A673 (cell line): Measurements from ENCODE around the gene NEIL1. TPM values are rescaled to one million over a fixed set of nuclear protein-coding genes. Genes with fewer than 3 reads are reported as not detected.

Experiments used
- BruUV-seq: library from RNA; stranded (reverse); fragments of 400-500 nt; replicated peaks from 2 replicates; lab custom pipeline; 2021; lab: Mats Ljungman, UMichigan
- CTCF ChIA-PET: fragments of 300-600 bp; sonication (Branson Sonifier 250); formaldehyde crosslinking; loops from one replicate; lab custom pipeline; 2022; ENCODE audit warnings: antibody characterized with exemption; lab: Charles Lee
- POLR2A ChIA-PET: fragments of 300-600 bp; sonication (Branson Sonifier 250); formaldehyde crosslinking; loops from one replicate; lab custom pipeline; 2022; ENCODE audit warnings: antibody characterized with exemption; ENCODE audit not compliant: low non-redundant PET; lab: Charles Lee
- DNase-seq: peaks from one replicate; pipeline ENCODE4 v3.0.0-alpha.2; 2015; ENCODE audit warnings: low spot score
- H3K27ac ChIP-seq: fragments of 200-600 bp; sonication (generic); 2 replicates; pipeline ENCODE4 v1.5.1; 2016; ENCODE audit warnings: mixed run types, low read depth, mild to moderate bottlenecking, mixed read lengths, antibody characterized with exemption, low read length; ENCODE audit not compliant: poor library complexity, severe bottlenecking
- H3K27me3 ChIP-seq: fragments of 200-600 bp; sonication (generic); replicated peaks from 2 replicates; pipeline ENCODE4 v1.6.1; 2017; ENCODE audit warnings: mixed run types, low read depth, mild to moderate bottlenecking, mixed read lengths, antibody characterized with exemption, low read length; ENCODE audit not compliant: insufficient read depth, poor library complexity
- H3K36me3 ChIP-seq: fragments of 200-600 bp; sonication (generic); 2 replicates; pipeline ENCODE4 v1.6.1; 2016; ENCODE audit warnings: mixed run types, mild to moderate bottlenecking, mixed read lengths, antibody characterized with exemption, low read length; ENCODE audit not compliant: insufficient read depth, poor library complexity, severe bottlenecking
- H3K4me1 ChIP-seq: fragments of 200-600 bp; sonication (generic); 2 replicates; pipeline ENCODE4 v1.6.1; 2017; ENCODE audit warnings: mixed run types, mild to moderate bottlenecking, mixed read lengths, antibody characterized with exemption, low read length; ENCODE audit not compliant: insufficient read depth, poor library complexity, severe bottlenecking
- H3K4me3 ChIP-seq: fragments of 200-600 bp; sonication (generic); 2 replicates; pipeline ENCODE4 v1.5.1; 2016; ENCODE audit warnings: low read depth, mixed run types, mild to moderate bottlenecking, mixed read lengths, low read length; ENCODE audit not compliant: poor library complexity, severe bottlenecking
- H3K9me3 ChIP-seq: fragments of 200-600 bp; sonication (generic); 2 replicates; pipeline ENCODE4 v1.6.1; 2016; ENCODE audit warnings: mixed run types, low read depth, mild to moderate bottlenecking, mixed read lengths, antibody characterized with exemption, low read length; ENCODE audit not compliant: poor library complexity, severe bottlenecking
- CTCF ChIP-seq: fragments of 300-800, 200-600 bp; sonication (generic); conservative IDR thresholded peaks from 2 replicates; pipeline ENCODE4 v1.5.1; 2017; ENCODE audit warnings: low read depth, mild to moderate bottlenecking, antibody characterized with exemption, low read length, moderate library complexity, mixed read lengths
- EZH2 ChIP-seq: fragments of 200-600 bp; sonication (generic); IDR thresholded peaks from 2 replicates; pipeline ENCODE4 v1.6.1; 2017; ENCODE audit warnings: borderline replicate concordance, low read depth, mild to moderate bottlenecking, mixed read lengths, antibody characterized with exemption, low read length; ENCODE audit not compliant: poor library complexity, severe bottlenecking
- intact Hi-C: fragments of 100-400 bp; cut with micrococcal nuclease; formaldehyde crosslinking; loops from one replicate; pipeline ENCODE4 v1.10.0; 2022; ENCODE audit not compliant: unreplicated experiment
- total RNA-seq: library from RNA; stranded (reverse); gene quantifications from 2 replicates; pipeline ENCODE4 v1.2.3, GENCODE V29; 2021

Gene NEIL1
- total RNA-seq, 1 experiment from 2014 or later: 3.8 TPM

GRCh38 chr15:75356006-75356405 is 9.2 kb downstream of the NEIL1 start:
- Histone ChIP-seq H3K27me3 (no peaks in the 10 kb centered on the region), H3K9me3 (no peaks in the 10 kb centered on the region), H3K4me3 (no peak overlapping the region), H3K36me3 (peaks cover 9% of the 10 kb centered on the region), H3K27ac (no peak overlapping the region), H3K4me1 (no peaks in the 10 kb centered on the region)
- CTCF ChIA-PET: no interaction called here
- intact Hi-C loops: no loop called here
- no peak for DNase-seq
- BruUV-seq: no TSS peak
- no peak for TF ChIP-seq CTCF
- TF ChIP-seq EZH2: no peak
- POLR2A ChIA-PET: no interaction called here

GRCh38 chr15:75356517-75356916 is 9.7 kb downstream of the NEIL1 start:
- no peak for DNase-seq
- Histone ChIP-seq H3K27ac (no peak overlapping the region), H3K4me1 (no peaks in the 10 kb centered on the region), H3K27me3 (no peaks in the 10 kb centered on the region), H3K36me3 (peaks cover 11% of the 10 kb centered on the region), H3K9me3 (no peaks in the 10 kb centered on the region), H3K4me3 (no peak overlapping the region)
- BruUV-seq: no TSS peak
- no peak for TF ChIP-seq EZH2
- CTCF ChIA-PET: no interaction called here
- intact Hi-C loops: no loop called here
- POLR2A ChIA-PET: no interaction called here

- Histone ChIP-seq H3K9me3 (no peaks in the 10 kb centered on the region), H3K36me3 (peaks cover 12% of the 10 kb centered on the region), H3K27me3 (no peaks in the 10 kb centered on the region), H3K4me1 (no peaks in the 10 kb centered on the region), H3K27ac (no peak overlapping the region), H3K4me3 (no peak overlapping the region)
- no peak for DNase-seq
- TF ChIP-seq CTCF: no peak
- no peak for TF ChIP-seq EZH2
- ChIA-PET CTCF (no interaction called here), POLR2A (no interaction called here)
- intact Hi-C loops: no loop called here
- no TSS peak for BruUV-seq
Measured at GRCh38 chr15:75357976-75358673, 11.3 kb downstream of the NEIL1 start.
